Measurements from ENCODE around the gene SSBP4.
A peak's percentile ranks its signal among the peaks of the same experiment; 100 is the strongest.
"Not testable (repeated sequence)": the region's sequence is repeated elsewhere in the genome, so short reads cannot be mapped to it uniquely, and the experiment has no call there.

SSBP4 gene

GRCh38 chr19:18419195-18419698 lies at the start of gene SSBP4:
TSS of gene SSBP4 (plus strand) at chr19:18419398. CDS start at chr19:18419649, 251 bp downstream.
- no peak for FAIRE-seq

- FAIRE-seq = no peak
These were observed 45.7 kb upstream of the SSBP4 start for GRCh38 chr19:18373407-18373891.

- FAIRE-seq = no peak
These were observed 45.1 kb upstream of the SSBP4 start for GRCh38 chr19:18373892-18374629.

- no peak for FAIRE-seq
These were observed 42.2 kb upstream of the SSBP4 start for GRCh38 chr19:18377026-18377425.

GRCh38 chr19:18379803-18380747 lies 39.1 kb upstream of the SSBP4 start:
- no peak for FAIRE-seq

GRCh38 chr19:18380843-18381242 lies 38.4 kb upstream of the SSBP4 start:
- no peak for FAIRE-seq

DNA sequence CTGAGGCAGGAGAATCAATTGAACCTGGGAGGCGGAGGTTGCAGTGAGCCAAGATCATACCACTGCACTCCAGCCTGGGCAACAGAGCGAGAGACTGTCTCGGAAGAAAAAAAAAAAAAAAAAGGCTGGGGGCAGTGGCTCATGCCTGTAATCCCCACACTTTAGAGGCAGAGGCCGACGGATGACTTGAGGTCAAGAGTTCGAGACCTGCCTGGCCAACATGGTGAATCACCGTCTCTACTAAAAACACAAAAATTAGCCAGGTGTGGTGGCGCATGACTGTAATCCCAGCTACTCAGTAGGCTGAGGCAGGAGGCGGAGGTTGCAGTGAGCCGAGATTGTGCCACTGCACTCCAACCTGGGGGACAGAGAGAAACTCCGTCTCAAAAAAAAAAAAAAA lies 35.6 kb upstream of the SSBP4 start:
- not testable (repeated sequence) for FAIRE-seq

GRCh38 chr19:18384775-18385174 lies 34.4 kb upstream of the SSBP4 start:
- no peak for FAIRE-seq

DNA sequence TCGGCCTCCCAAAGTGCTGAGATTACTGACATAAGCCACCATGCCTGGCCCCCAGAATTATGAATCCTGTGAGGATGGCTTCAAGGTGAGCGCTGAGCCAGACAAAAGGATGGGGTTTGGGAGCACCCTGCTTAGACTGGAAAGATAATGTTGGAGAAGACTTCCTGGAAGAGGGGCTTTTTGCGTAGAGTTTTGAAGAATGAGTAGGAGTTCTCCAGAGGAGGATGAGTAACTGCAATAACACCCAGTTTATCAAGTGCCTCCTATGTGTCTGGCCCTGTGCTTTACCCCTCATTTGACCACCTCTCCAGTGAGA lies 33.9 kb upstream of the SSBP4 start:
- no peak for FAIRE-seq

DNA sequence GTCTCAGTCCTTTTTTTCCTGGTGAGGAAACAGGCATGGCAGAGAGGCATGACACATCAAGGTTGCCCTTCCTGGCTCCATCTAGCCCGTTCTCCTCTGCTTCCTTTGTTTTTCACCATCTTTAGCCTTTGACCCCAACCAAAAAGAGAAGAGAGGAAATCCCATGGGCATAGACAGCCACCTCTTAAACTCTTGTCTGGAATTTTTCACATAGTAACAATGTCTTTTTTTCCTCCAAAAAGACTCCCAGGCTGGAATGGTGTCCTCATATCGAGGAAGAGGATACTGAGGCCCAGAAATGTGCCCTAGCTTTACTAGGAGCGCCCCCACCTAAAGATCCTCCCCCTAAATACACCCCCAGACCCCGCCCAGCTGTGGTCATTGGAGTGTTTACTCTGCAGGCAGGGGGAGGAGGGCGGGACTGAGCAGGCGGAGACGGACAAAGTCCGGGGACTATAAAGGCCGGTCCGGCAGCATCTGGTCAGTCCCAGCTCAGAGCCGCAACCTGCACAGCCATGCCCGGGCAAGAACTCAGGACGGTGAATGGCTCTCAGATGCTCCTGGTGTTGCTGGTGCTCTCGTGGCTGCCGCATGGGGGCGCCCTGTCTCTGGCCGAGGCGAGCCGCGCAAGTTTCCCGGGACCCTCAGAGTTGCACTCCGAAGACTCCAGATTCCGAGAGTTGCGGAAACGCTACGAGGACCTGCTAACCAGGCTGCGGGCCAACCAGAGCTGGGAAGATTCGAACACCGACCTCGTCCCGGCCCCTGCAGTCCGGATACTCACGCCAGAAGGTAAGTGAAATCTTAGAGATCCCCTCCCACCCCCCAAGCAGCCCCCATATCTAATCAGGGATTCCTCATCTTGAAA lies 33.3 kb upstream of the SSBP4 start, which contains the start of gene GDF15:
Gene GDF15 (plus strand): TSS at position 484 of the 868 bp plus-strand sequence. CDS start 32 bp downstream, at position 516.
- FAIRE-seq = peak; percentile 45

DNA sequence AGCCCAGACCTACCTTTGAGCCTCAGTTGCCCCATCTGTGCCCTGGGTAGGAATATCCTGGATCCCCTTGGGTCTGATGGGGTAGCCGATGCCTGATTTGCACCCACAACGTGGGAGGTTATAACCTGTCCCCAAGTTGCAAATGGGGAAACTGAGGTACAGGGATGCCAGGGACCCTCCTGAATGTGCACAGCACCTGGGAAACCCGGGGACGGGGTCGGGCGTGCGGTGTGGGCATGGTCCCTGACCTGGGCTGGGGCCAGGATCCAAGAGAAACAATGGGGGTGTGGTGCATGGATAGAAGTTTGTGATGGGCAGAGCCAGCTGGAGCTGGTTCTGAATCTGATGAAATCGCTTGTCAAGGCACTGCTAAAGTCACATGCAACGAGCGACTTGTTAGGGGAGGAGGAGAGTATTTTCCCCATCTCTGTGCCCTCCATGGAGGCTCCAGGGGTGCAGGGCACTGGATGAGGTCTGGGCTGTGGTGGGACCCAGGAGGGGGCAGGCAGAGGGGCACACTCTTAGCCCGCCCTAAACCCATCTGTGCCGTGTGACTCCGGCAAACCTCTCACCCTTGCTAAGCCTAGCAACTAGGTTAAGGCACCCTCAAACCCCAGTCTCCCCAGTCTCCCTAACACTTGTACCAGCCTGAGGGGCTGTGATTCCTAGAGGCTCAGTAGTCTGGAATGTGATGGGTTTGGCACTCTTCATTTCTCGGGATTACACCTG lies 32.5 kb upstream of the SSBP4 start:
- FAIRE-seq = no peak

DNA sequence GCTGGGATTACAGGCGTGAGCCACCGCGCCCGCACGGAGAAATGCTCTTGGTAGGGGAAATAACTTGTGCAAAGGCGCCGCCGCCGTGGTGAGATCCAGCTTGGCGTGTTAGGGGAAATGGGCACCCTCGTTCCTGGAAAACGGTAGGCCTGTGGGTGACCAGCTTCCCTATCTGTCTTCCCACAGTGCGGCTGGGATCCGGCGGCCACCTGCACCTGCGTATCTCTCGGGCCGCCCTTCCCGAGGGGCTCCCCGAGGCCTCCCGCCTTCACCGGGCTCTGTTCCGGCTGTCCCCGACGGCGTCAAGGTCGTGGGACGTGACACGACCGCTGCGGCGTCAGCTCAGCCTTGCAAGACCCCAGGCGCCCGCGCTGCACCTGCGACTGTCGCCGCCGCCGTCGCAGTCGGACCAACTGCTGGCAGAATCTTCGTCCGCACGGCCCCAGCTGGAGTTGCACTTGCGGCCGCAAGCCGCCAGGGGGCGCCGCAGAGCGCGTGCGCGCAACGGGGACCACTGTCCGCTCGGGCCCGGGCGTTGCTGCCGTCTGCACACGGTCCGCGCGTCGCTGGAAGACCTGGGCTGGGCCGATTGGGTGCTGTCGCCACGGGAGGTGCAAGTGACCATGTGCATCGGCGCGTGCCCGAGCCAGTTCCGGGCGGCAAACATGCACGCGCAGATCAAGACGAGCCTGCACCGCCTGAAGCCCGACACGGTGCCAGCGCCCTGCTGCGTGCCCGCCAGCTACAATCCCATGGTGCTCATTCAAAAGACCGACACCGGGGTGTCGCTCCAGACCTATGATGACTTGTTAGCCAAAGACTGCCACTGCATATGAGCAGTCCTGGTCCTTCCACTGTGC lies 30.9 kb upstream of the SSBP4 start:
- no peak for FAIRE-seq

DNA sequence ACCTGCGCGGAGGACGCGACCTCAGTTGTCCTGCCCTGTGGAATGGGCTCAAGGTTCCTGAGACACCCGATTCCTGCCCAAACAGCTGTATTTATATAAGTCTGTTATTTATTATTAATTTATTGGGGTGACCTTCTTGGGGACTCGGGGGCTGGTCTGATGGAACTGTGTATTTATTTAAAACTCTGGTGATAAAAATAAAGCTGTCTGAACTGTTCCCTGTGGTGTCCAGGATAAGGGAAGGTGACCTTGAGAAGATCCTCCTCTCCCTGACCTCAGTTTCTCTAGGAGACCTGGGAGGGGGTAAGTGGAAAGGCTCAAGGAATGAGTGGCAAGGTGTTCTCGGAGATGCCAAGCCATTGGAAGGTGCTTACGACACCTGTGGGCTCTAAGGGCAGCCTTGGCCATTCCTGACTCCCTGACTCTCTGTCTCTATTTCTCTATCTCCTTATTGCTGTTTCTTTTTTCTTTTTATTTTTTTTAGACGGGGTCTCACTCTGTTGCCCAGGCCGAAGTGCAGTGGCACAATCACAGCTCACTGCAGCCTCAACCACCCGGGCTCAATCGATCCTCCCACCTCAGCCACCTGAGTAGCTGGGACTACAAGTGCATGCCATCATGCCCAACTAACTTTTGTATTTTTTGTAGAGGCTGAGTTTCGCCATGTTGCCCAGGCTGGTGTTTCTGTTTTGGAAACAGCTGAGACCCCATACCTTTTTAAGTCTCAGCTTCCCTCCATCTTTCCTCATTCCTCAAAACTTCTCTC lies 30.1 kb upstream of the SSBP4 start:
- FAIRE-seq = no peak

- FAIRE-seq = no peak
These were observed 29.5 kb upstream of the SSBP4 start for GRCh38 chr19:18389726-18390064.

DNA sequence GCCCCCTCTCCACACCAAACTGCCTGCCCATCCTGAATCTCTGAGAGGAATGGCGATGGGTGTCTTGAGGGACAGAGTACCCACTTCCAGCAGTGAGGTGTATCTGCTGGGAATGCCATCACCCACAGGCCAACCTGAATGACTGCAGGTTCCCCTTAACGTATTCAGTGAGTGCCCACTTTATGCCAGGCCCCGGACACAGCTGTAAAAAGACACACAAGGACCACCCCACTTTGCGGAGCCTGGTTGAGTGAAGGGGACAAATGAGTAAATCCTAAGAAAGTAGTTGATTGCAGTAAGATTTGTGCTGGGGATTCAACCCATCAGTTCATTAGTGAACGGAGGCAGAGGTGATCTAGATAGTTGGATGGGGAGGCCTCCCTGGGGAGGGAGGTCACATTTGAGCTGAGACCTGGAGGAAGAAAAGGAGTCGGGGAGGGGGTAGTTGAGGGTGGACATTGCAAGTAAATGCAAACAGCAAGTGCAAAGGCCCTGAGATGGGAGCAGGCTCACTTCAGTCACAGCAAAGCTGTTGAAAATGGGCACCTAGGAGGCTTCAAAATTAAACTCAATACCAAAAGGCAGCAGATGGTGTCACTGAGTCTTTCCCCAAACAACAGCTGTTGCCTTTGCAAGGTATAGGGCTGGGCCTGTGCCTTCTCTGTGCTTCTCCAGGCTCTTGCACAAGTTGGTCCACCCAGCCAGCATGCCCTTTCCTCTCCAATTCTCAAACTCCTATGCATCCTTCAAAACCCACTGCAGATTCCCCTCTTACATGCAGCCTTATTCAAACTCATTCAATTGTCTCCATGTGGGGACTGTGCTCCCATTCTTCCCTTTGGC lies 28.9 kb upstream of the SSBP4 start:
- FAIRE-seq = peak; percentile 11

DNA sequence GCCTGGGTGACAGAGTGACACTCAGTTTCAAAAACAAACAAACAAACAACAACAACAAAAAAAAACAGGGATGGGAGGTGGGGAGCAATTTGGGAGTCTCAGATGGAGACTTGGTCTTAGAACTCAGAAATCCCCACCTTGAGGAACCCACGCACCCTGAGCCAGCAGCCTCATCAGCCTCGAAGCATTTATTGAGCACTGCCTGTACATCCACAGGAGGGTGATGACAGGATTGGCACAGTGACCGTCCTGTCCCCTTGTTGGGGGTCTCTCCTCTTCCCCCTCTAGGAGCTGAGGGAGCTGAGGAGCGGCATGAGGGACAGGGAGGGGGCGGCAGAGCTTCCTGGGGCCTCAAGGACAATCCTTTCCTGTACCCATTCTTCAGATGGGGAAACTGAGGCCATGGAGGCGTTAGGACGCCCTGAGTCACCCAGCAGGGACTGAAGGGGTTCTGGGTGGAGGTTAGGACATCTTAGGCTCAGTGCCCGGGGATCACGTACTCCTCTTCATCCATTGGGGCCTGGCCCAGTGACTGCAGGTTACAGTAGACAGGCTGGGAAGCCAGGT lies 27.6 kb upstream of the SSBP4 start:
- FAIRE-seq = no peak

DNA sequence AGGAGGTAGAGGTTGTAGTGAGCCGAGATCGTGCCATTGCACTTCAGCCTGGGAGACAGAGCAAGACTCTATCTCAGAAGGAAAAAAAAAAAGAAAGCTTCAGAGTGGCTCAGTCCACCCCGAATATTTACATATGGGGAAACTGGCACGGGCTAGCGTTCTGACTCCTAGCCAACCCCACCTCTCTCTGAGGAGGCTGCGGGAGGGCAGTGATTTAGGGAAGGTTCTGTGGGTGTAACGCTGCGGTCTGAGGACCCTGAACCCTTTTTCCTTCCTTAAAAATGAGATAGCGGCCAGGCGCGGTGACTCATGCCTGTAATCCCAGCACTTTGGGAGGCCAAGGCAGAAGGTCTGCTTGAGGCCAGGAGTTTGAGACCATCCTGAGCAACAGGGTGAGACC lies 26.8 kb upstream of the SSBP4 start:
- no peak for FAIRE-seq

DNA sequence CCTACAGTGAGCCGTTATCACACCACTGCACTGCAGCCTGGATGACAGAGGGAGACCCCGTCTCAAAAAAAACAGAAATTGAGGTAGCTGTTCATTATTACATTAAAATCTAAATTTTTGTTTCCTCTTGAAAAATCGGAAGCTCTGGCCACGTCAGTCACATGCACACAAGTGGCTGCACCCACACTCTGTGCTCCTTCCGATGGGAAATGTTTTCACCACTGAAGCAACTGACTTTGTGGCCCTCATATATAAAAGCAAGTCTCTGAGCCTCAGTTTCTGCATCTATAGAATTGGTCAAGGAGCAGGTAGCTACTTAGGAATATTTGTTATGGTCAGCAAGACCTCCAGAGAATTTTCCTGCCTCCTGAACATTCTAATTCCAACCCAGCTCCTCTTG lies 26.3 kb upstream of the SSBP4 start:
- no peak for FAIRE-seq

- no peak for FAIRE-seq
These were observed 25.4 kb upstream of the SSBP4 start for GRCh38 chr19:18393836-18394235.

Data from TTC549 (cell line).